Activated B cell treated with CpG ODN at 0.5 μM for 24 hours (primary cell): Measurements from ENCODE around the gene AXIN1. TPM values are rescaled to one million over a fixed set of nuclear protein-coding genes. Genes with fewer than 3 reads are reported as not detected.

ENCODE experiments used
- ATAC-seq: fragments of 200-7000 bp; cut with Tn5 transposase; one replicate; pipeline ENCODE4 v1.10.0; 2021; ENCODE audit warnings: low read depth, mild to moderate bottlenecking, moderate library complexity
- CTCF ChIA-PET: fragments of 350-600 bp; sonication (Branson Sonifier 250); formaldehyde crosslinking; loops from one replicate; lab custom pipeline; 2021; ENCODE audit warnings: antibody characterized with exemption; lab: Charles Lee
- POLR2A ChIA-PET: fragments of 350-600 bp; sonication (Branson Sonifier 250); formaldehyde crosslinking; loops from one replicate; lab custom pipeline; 2021; ENCODE audit warnings: antibody characterized with exemption; lab: Charles Lee
- DNase-seq: peaks from one replicate; pipeline ENCODE4 v3.0.0; 2022
- H3K27ac Mint-ChIP-seq: one replicate; pipeline ENCODE4 v1.8.0; 2020; ENCODE audit warnings: mixed read lengths
- H3K27me3 Mint-ChIP-seq: one replicate; pipeline ENCODE4 v1.8.0; 2021; ENCODE audit warnings: mixed read lengths
- H3K36me3 Mint-ChIP-seq: one replicate; pipeline ENCODE4 v1.8.0; 2021; ENCODE audit warnings: low read depth, mixed read lengths
- H3K4me1 Mint-ChIP-seq: one replicate; pipeline ENCODE4 v1.8.0; 2021; ENCODE audit warnings: mixed read lengths
- H3K4me3 Mint-ChIP-seq: one replicate; pipeline ENCODE4 v1.8.0; 2020; ENCODE audit warnings: mild to moderate bottlenecking, mixed read lengths
- H3K9me3 Mint-ChIP-seq: one replicate; pipeline ENCODE4 v1.8.0; 2020; ENCODE audit warnings: mixed read lengths
- intact Hi-C: fragments of 100-400 bp; cut with micrococcal nuclease; formaldehyde crosslinking; loops from one replicate; pipeline ENCODE4 v1.15.1; 2024
- total RNA-seq: library from RNA; stranded (reverse); gene quantifications from 2 replicates; pipeline ENCODE4 v1.2.3, GENCODE V29; 2022
- TF ChIP-seq, protein P1 (sequence below): fragments of 200-600 bp; IDR thresholded peaks from one replicate; pipeline ENCODE4 v1.8.0; 2022; ENCODE audit warnings: antibody characterized with exemption, mild to moderate bottlenecking

The AXIN1 gene
- total RNA-seq, 1 donor from 2014 or later, result 30.6 TPM

DNA sequence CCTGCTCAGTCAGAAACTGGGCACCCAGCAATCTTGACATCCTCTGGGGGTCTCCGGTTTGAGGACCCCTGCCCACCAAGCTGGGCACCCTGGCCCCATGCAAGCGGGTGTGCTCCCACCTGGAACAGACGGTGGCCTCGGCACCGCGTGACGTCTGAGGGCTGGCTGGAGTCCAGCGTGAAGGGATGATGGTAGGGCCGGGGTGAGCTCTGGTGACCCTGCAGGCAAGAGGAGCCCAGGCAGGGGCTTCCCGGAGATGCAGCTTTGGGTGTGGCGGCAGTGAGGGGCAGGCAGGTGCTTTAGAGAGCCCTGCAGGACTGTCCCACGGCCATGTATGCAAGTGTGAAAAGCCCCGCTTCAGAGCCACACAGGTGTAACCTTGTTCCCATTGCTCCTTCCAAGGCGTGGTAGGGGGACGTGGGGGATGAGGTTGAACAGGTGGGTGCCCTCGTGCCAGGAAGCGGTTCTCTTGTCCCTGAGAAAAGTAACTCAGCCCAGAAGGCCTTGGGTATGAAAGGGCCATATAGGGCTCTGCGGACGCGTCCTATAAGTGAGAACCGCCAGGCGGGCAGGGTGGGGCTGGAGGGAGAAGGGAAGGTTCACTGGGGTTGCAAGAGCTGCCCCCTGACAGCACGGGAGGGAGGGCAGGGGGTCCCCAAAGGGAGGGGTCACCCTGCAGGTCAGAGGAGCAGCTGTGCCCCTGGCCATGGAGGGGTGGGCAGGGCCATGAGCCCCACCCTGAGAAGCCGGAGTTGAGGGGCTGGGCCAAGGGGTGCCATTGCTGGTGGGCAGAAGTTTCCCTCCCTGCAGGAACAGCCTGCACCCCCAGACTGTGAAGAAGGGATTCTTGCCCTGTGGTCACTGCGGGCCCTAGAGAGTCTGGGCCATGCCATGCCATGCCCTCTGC, 86.0 kb downstream of the AXIN1 start:
- Mint-ChIP-seq H3K27ac (no peak overlapping the region), H3K27me3 (no peaks in the 10 kb centered on the region), H3K9me3 (no peaks in the 10 kb centered on the region), H3K4me3 (no peak overlapping the region), H3K4me1 (no peaks in the 10 kb centered on the region), H3K36me3 (peaks cover 28% of the 10 kb centered on the region)
- TF ChIP-seq, protein P1, sequence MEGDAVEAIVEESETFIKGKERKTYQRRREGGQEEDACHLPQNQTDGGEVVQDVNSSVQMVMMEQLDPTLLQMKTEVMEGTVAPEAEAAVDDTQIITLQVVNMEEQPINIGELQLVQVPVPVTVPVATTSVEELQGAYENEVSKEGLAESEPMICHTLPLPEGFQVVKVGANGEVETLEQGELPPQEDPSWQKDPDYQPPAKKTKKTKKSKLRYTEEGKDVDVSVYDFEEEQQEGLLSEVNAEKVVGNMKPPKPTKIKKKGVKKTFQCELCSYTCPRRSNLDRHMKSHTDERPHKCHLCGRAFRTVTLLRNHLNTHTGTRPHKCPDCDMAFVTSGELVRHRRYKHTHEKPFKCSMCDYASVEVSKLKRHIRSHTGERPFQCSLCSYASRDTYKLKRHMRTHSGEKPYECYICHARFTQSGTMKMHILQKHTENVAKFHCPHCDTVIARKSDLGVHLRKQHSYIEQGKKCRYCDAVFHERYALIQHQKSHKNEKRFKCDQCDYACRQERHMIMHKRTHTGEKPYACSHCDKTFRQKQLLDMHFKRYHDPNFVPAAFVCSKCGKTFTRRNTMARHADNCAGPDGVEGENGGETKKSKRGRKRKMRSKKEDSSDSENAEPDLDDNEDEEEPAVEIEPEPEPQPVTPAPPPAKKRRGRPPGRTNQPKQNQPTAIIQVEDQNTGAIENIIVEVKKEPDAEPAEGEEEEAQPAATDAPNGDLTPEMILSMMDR, result no peak
- ChIA-PET POLR2A (interaction anchor here (0.7 kb wide), 1 partner anchor 166 kb away, joined by 3 read pairs; no protein-coding TSS in a partner anchor), CTCF (no interaction called here)
- DNase-seq, result no peak
- ATAC-seq, result no peak
- intact Hi-C loops, result no loop called here

DNA sequence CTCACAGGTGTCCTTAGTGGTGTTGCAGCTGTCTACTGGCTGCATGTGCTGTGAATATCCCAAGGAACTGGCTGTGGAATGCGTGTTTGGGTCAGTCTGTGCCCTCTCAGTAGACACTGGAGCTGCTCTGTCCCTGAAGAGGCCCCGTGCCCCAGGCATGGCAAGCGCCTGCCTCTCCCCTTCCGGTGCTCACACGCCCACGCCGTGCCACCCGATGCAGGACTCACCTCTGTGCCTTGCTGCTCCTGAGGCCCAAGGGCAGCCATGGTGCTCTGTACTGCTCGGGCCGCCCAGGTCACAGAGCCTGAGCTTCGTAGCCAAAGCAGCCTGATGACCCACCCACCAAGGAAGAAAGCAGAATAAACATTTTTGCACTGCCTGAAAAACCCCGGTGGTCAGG, 86.8 kb downstream of the AXIN1 start:
- ATAC-seq, result no peak

DNA sequence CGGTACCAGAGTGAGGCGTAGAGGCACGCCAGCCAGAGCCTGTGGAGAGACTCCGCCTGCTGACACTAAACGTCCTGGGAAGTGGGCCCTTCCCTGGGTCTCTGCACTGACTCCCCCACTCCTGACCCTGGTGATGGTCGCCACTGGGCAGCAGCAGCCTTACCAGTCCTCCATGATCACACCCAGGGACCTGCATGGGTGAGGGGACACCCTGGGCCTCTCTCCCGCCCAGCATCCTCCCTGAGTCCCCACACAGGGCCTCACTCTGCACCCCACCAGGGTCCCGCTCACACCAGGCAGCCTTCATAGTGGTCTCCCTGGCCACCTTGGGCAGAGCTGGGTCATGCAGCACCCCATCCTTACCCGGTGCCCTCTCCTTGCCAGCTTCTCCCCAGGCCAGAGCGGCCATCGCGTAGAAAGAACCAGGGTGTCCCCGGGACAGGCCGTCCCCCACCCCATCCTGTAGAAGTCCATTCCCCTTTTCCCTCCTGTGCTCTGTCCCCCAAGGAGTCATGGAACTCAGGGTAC, 87.5 kb downstream of the AXIN1 start:
- H3K27me3 Mint-ChIP-seq, result no peaks in the 10 kb centered on the region
- intact Hi-C loops, result no loop called here
- CTCF ChIA-PET, result no interaction called here
- H3K27ac Mint-ChIP-seq, result no peak overlapping the region
- no peaks in the 10 kb centered on the region for H3K4me1 Mint-ChIP-seq
- POLR2A ChIA-PET, result interaction anchor here (0.5 kb wide), 1 partner anchor 127 kb away, joined by 3 read pairs; no protein-coding TSS in a partner anchor
- H3K4me3 Mint-ChIP-seq, result no peak overlapping the region
- H3K9me3 Mint-ChIP-seq, result no peaks in the 10 kb centered on the region
- TF ChIP-seq, protein P1, result no peak
- no peak for DNase-seq
- H3K36me3 Mint-ChIP-seq, result peaks cover 40% of the 10 kb centered on the region
- no peak for ATAC-seq

More for the DNA sequence above, 86.8 kb downstream of the AXIN1 start:
- no peaks in the 10 kb centered on the region for H3K4me1 Mint-ChIP-seq
- H3K9me3 Mint-ChIP-seq, result no peaks in the 10 kb centered on the region
- no peak overlapping the region for H3K27ac Mint-ChIP-seq
- H3K36me3 Mint-ChIP-seq, result peaks cover 33% of the 10 kb centered on the region
- TF ChIP-seq, protein P1, result no peak
- no peaks in the 10 kb centered on the region for H3K27me3 Mint-ChIP-seq
- DNase-seq, result no peak
- intact Hi-C loops, result no loop called here
- CTCF ChIA-PET, result no interaction called here
- H3K4me3 Mint-ChIP-seq, result no peak overlapping the region
- POLR2A ChIA-PET, result no interaction called here

DNA sequence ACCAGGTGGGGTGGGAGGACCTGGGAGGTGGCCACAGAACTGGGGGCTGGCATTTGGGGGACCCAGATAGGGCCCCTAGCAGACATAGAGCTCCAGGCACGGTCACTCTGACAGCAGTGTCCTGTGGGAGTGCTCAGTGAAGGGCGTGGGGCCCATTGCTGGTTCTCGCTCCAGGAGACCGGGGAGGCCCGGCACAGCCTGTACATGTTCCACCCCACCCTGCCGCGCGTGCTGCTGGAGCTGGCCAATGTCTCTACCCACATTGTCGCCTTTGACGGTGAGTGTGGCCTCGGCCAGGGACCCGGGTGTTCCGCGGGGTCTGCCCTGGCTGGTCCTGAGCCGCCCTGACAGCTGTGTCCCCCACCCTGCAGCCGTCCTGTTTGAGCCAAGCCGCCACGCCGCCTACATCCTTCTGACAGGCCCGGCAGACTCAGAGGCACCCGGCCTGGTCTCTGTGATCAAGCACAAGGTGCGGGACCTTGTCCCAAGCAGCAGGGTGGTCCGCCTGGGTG, 88.0 kb downstream of the AXIN1 start:
- intact Hi-C loops, result no loop called here
- no peaks in the 10 kb centered on the region for H3K9me3 Mint-ChIP-seq
- POLR2A ChIA-PET, result interaction anchor here (0.5 kb wide), 1 partner anchor 127 kb away, joined by 3 read pairs; no protein-coding TSS in a partner anchor
- CTCF ChIA-PET, result no interaction called here
- peaks cover 44% of the 10 kb centered on the region for H3K36me3 Mint-ChIP-seq
- TF ChIP-seq, protein P1, result no peak
- DNase-seq (no peak), ATAC-seq (no peak)
- H3K27ac Mint-ChIP-seq, result no peak overlapping the region
- H3K27me3 Mint-ChIP-seq, result no peaks in the 10 kb centered on the region
- no peak overlapping the region for H3K4me3 Mint-ChIP-seq
- H3K4me1 Mint-ChIP-seq, result no peaks in the 10 kb centered on the region

DNA sequence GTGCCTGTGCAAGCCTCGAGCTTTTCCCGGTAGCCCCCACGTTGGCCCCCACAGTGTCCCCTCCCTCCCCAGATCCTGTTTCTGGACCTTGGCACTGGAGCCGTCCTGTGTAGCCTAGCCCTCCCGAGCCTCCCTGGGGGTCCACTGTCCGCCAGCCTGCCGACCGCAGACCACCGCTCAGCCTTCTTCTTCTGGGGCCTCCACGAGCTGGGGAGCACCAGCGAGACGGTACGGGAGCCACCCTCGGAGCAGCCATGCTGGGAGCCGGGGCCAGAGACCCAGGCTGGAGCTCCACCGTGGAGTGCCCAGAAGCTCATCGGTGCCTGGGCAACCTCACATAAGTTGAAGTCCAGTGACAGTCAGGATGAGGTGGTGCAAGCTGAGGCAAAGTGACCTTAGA, 88.6 kb downstream of the AXIN1 start:
- no peak for ATAC-seq
- DNase-seq, result no peak
- H3K4me3 Mint-ChIP-seq, result no peak overlapping the region
- intact Hi-C loops, result no loop called here
- no peaks in the 10 kb centered on the region for H3K4me1 Mint-ChIP-seq
- POLR2A ChIA-PET, result no interaction called here
- H3K36me3 Mint-ChIP-seq, result peaks cover 49% of the 10 kb centered on the region
- no peaks in the 10 kb centered on the region for H3K9me3 Mint-ChIP-seq
- CTCF ChIA-PET, result no interaction called here
- H3K27ac Mint-ChIP-seq, result no peak overlapping the region
- H3K27me3 Mint-ChIP-seq, result no peaks in the 10 kb centered on the region
- TF ChIP-seq, protein P1, result no peak
